Amygdala (tissue), 56 donors: Measurements from ENCODE around the gene RPL39.
"Not testable (repeated sequence)": the region's sequence is repeated elsewhere in the genome, so short reads cannot be mapped to it uniquely, and the experiment has no call there.

Experiments used
- DNase-seq, 56 donors: peaks; one replicate each; lab custom pipeline; 2025; lab: John Stamatoyannopoulos, UW

Gene RPL39

DNA sequence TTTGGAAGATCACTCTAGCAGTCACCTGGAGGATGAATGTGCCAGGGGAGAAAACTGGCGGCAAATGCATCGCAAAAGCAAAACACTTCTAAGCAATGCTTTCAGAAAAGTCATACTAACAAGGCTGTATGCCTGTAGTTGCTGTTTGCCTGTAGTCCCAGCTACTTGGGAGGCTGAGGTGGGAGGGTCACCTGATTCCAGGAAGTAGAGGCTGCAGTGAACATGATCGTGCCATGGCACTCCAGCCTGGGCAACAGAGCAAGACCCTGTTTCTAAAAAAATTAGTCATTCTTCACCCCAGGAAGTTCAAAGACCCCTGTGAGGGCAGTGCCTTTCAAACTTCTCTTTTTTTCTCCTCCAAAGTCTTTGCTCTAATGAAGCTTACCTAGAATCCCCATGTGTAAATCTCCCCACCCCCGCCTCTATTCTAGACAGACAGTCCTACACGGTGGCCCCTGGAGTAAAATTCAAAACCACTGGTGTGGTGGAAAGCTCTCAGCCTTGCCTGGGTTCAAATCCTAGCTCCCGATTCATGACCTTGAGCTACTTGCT is 27.5 kb downstream of the RPL39 start:
- DNase-seq: no peak

DNA sequence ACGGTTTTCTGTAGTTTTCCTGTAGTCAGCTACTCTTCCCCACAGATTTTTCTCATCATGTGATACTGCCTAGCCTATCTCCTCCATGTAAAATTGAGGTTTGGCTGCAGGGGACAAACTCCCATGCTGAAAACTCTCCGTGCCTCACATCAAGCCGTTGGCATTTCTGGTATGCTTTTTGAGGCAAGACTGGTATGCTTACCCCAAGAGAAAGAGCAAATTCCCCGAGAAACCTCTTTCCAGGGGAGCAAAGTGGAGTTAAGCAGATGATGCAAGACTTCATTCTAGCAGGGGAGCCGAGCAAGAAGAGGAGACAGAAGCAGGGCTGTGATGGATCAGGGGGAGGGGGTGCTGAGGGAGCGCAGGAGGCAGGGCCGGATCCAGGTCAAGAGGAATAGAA is 28.2 kb downstream of the RPL39 start:
- no peak for DNase-seq

DNA sequence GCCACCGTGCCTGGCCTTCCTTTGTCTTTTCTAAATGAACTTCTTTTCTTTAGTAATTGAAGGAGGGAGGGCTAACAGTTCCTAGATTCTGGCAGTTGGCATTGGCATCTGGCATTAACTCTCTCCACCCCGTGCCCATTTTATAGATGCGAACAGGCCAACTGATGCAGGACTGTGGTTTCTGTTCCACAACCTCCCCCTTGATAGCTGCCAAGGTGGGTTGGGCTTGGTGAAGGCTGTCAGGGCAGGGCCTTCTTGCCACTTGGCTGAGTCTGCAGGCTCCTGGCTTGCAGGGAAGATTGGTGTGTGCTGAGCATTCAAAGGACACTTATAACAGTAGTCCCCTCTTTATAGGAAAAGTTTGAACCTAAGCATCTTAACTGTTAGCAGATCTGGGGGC is 28.7 kb downstream of the RPL39 start:
- DNase-seq: no peak

DNA sequence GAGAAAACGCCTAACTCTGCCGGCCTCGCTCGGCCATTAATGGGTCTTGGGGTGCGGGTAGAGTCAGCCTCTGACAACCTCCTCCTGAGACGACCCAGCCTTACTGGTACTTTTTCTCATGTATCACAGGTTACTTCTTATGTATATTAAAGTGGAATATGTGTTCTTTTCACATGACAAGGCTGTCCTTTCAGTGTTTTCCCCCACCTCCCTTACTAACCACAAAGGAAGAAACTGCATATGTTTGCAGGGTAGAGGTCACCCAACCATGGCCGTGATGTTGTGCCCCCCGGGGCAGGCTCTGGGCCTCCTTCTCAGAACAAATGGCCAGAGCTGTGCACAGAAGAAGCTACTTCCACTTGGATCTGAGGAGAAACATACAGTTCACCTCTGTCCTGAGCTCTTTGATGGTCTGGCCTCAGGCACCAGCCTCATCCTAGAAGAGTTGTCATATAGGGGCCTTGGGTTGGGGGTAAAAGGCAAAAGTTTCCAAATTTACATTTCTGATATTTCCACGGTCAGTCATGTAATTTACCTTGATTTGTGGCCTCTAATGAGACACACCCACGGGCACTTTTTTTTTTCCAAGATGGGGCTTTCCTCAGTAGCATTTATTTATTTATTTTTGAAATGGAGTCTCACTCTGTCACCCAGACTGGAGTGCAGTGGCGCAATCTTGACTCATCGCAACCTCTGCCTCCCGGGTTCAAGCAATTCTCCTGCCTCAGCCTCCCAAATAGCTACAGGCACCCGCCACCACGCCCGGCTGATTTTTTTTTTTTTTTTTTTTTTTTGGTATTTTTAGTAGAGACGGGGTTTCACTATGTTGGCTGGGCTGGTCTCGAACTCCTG is 31.2 kb downstream of the RPL39 start:
- no peak for DNase-seq

DNA sequence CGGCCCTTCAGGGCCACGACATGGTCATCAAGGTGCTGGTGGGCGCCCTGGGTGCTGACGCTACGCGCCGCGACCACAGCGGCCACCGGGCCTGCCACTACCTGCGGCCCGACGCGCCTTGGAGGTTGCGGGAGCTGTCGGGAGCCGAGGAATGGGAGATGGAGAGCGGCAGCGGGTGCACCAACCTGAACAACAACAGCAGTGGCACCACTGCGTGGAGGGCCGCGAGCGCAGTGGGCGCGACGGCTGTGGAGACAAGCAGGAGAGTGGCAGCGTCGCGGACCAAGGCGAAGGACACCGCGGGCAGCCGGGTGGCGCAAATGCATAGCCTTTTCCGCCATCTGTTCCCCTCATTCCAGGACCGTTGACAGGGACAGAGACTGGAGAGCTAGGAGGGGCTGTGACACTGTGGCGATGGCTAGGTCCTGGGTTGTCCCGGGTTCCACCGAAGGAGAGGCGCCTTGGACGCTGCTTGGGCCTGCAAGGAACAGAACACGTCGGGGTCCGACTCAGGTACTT is 32.1 kb downstream of the RPL39 start:
- no peak for DNase-seq

DNA sequence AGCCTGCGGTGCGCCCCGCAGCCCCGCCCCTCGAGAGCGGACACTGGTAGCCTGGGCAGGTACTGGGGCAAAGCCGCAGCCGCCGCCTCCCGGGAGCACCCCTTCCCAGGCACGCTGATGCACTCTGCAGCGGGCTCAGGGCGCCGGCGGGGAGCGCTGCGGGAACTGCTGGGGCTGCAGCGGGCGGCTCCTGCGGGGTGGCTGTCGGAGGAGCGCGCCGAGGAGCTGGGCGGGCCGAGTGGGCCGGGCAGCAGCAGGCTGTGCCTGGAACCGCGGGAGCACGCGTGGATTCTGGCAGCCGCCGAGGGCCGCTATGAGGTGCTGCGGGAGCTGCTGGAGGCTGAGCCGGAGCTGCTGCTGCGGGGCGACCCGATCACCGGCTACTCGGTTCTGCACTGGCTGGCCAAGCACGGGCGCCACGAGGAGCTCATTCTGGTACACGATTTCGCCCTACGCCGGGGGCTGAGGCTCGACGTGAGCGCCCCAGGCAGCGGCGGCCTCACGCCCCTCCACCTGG is 32.6 kb downstream of the RPL39 start:
- DNase-seq: peak in 2 of 56 donors; percentile 30 to 31

DNA sequence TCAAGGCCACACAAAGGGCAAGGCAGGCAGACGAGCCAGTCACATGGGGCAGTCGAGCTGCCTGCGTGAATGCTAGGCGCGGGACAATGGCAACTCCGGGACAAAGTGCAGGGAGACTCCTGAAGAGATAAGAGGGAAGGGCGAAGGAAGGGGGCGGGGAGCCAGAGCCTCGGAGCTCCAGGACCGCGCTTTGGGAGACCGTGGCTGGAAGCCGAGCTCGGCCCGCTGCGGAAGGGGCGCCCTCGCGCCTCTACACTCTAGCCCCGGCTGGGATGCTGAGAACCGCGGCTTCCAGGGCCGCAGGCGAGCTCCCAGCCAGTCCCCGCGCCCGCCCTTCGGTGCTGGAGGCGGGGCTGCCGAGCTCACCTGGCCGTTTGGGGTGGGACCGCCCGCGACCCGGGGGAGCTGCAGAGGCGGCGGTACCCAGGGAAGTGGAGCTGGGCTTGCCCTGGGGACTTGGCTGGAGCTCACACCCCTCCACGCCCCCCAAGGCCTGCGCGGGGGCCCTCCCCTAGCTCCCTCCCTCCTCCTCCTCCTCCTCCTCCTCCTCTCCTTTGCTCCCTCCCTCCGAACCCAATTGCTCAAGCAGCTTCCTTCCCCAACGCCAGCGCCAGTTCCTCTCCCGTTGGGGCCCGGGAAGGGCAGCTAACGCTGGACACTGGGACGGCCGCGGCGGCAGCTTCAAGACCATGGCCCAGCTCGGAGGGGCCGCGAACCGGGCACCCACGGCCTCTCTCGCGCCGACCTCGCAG is 33.3 kb downstream of the RPL39 start, which contains the start of gene SOWAHD:
TSS of gene SOWAHD (plus strand) at position 610 of the 752 bp plus-strand sequence. CDS start at position 690, 80 bp downstream.
- DNase-seq: peak in 12 of 56 donors; percentile 2 to 31 (median 8)

DNA sequence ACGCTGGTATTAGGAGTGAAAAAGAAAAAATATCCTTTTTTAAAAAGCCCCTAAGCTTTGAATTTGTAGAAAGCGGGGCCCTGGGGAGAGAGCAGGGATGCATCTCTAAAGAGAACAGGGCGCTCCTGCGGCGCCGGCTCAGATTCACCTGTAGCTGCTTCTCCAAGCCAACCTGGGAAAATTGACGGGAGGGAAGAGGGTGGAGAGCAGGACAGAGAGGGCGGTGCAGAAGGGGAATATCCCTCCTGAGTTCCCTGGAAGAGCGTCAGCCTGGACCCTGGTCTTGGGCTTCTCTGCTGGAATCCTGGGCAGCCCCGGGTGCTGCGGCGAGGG is 33.8 kb downstream of the RPL39 start:
- no peak for DNase-seq

DNA sequence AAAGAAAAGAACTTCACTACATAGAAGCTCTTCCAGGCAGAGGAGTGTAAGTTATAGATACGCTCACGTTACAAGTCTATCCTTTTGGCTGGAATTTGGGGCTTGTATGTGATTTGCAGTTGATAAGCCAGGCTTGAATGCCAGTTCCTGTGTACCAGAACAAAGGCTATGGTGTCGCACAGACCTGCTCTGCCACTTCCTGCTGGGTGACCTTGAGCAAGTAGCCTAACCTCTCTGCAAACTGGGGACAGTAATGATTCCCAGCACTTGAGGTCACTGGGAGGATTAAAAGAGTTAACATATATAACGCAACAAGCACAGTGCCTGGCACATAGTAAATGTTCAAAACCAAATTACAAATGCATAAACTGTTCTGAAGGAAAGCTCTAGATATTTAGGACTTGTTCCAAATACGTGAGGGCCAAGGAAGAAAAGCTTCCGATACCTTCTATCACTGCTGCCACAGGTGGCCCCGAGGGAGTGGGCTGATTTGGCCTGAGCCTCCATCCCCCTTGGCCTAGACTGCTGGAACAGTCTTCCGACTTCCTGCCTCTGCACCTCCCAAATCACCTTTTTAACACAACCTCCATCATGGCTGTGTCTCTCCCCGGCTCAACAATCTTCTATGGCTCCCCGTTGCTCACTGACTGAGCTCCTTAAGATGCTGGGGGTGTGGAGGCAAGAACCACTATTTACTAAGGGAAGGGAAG is 34.3 kb downstream of the RPL39 start:
- DNase-seq: no peak

DNA sequence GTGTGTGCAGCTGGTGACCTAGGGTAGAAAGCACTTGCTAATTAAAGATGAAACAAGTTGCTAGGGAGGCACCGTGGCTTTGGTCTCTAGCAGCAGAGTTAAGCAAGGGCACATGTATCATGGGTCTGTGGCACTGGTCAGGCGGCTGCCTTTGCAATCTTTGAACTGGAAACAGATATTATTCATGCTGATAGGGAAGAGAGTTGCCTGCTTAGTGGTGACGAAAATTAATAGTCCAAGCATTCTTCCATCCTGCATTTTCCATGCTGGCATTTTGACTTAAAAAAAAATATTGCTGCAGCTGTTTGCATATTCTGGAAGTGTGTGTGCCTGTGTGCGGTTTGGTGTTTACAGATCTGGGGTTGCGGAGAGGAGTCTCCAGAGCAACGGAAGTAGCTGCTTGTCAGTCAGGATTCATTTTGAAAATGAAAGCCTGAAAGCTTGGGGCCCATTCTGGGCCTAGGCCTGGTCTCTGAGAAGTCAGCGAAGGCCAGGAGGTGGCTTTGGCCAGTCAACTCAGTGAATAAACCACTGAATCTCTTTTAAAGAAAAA is 35.4 kb downstream of the RPL39 start:
- peak in 4 of 56 donors; percentile 0 to 16 (median 4) for DNase-seq

DNA sequence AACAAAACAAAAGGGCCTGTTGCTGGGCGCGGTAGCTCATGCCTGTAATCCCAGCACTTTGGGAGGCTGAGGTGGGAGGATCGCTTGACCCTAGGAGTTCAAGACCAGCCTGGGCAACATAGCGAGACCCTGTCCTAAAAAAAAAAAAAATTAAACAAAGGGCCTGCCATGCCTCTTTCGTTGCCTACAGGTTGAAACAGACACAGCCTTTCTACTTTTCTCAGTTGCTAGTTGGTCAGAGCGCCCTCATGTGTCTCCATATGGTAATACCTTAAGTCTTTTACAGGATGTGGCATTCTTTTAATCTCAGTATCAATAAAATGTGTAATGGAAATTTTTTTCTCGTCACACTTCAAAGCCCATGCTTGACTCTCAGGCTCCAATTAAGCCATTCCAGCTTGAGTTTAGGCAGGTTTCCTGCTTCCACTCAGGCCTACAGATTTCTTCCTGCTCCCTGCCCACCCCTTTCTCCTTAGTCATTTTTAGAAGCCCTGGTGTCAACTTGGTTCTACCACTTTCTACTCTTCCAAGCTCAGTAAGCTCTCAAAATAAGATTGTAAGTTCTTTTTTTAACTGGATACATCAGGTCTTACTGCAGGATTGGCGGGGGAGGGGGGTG is 37.7 kb downstream of the RPL39 start:
- peak in 1 of 56 donors; percentile 2 for DNase-seq

DNA sequence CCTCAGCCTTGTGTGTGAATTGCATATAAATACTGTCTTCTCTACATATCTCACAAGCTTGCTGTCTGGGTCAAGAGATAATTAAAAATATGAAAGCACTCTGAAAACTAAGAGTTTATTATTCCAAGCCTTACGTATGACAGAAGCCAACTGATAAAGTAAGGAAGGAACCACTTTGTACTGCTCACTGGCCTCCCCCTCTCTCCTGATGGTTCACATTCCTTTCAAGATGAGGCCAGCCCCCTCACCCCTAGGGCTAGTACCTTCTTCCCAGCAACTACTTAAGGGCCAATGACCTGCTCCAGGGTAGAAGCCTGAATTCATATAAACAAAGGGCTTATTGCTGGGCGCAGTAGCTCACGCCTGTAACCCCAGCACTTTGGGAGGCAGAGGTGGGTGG is 38.4 kb downstream of the RPL39 start:
- DNase-seq: no peak

DNA sequence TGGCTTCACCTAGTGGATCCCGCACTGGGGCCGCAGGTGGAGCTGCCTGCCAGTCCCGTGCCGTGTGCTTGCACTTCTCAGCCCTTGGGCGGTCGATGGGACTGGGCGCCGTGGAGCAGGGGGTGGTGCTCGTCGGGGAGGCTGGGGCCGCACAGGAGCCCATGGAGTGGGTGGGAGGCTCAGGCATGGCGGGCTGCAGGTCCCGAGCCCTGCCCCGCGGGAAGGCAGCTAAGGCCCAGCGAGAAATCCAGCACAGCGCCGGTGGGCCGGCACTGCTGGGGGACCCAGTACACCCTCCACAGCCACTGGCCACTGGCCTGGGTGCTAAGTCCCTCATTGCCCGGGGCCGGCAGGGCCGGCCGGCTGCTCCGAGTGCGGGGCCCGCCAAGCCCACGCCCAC is 40.7 kb downstream of the RPL39 start:
- DNase-seq: not testable (repeated sequence)

DNA sequence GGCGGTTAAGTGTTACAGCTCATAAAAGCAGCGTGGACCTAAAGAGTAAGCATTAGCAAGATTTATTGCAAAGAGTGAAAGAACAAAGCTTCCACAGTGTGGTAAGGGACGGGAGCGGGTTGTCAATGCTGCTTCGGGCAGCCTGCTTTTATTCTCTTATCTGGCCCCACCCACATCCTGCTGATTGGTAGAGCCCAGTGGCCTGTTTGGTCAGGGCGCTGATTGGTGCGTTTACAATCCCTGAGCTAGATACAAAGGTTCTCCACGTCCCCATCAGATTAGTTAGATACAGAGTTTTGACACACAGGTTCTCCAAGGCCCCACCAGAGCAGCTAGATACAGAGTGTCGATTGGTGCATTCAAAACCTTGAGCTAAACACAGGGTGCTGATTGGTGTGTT is 41.3 kb downstream of the RPL39 start:
- DNase-seq: not testable (repeated sequence)

DNA sequence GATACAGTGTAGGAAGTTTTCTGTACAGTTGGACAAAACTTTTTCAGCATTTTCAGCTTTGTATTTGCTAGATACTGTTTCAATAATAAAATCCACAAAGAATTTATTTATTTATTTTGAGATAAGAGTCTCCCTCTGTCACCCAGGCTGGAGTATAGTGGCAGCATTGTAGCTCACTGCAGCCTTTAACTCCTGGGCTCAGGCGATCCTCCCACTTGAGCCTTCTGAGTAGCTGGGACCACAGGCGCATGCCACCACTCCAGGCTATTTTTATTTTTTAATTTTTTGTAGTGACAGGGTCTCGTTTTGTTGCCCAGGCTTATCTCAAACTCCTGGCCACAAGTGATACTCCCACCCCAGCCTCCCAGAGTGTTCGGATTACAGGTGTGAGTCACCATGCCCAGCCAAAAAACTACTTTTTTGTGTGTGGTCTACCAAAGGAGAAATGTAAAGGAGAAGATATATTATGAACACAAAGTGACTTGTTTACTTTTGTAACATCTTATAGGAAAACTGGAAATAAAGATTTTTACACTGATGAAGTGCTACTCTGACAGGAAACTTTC is 46.1 kb downstream of the RPL39 start:
- DNase-seq: no peak

DNA sequence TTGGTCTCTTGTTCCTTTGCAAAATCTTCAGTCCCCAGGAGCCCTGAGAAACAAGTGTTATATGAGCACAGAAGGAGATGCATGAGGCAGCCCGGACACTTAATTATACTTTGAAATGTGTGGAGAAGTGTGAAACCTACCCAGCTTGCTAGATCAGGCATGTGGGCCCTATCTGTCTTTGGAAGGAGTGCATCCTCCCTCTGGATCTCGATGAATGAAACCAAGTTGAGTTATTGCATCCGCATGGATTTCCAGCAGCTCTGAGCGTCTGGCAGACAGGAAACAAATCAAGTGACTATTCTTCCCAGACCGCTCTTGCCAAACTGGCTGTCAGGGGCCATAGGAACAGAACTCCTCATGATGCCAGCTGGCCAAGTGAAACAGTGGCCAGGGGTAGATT is 52.7 kb downstream of the RPL39 start:
- peak in 1 of 56 donors; percentile 3 for DNase-seq
